Endothelial cell of umbilical vein (primary cell): ENCODE data around the gene MASP2. TPM values are rescaled to one million over a fixed set of nuclear protein-coding genes. Genes with fewer than 3 reads are reported as not detected.
"Not testable (repeated sequence)": the region's sequence is repeated elsewhere in the genome, so short reads cannot be mapped to it uniquely, and the experiment has no call there.

ENCODE experiments used
- Bru-seq: library from RNA; stranded (reverse); fragments of 400-500 nt; gene quantifications from one replicate; lab custom pipeline; 2021; lab: Mats Ljungman, UMichigan
- BruChase-seq, 2 experiments: library from RNA; stranded (reverse); fragments of 400-500 nt; gene quantifications; one replicate each; lab custom pipeline; 2021; lab: Mats Ljungman, UMichigan
- BruUV-seq: library from RNA; stranded (reverse); fragments of 400-500 nt; replicated peaks from 2 replicates; lab custom pipeline; 2021; lab: Mats Ljungman, UMichigan
- CTCF ChIA-PET: fragments of 300-600, 350-600 bp; sonication (Branson Sonifier 250); formaldehyde crosslinking; loops from one replicate; lab custom pipeline; 2021; ENCODE audit warnings: antibody characterized with exemption, inconsistent platforms; lab: Charles Lee
- POLR2A ChIA-PET: fragments of 300-600, 350-600 bp; sonication (Branson Sonifier 250); formaldehyde crosslinking; loops from one replicate; lab custom pipeline; 2021; ENCODE audit warnings: antibody characterized with exemption, inconsistent platforms; lab: Charles Lee
- DNase-seq: peaks from one replicate; pipeline ENCODE4 v3.0.0-alpha.2; 2011; ENCODE audit warnings: low read depth, low spot score
- FAIRE-seq: peaks from 2 replicates; lab custom pipeline; 2011; peaks lifted over from hg19 to GRCh38; lab: Jason Lieb, UNC
- H2AFZ ChIP-seq: 2 replicates; pipeline ENCODE4 v1.6.0; 2012; ENCODE audit warnings: low read depth, low read length, control low read depth, inconsistent platforms
- H3K27ac ChIP-seq: 2 replicates; pipeline ENCODE4 v1.5.1; 2011; ENCODE audit warnings: low read depth, mild to moderate bottlenecking, control low read depth, low read length, moderate library complexity; ENCODE audit not compliant: insufficient read depth
- H3K27me3 ChIP-seq, 2 experiments: 2 replicates each; pipeline versions ENCODE4 v1.6.0 to v1.6.1; 2011; ENCODE audit warnings: low read length in 2 of 2, mixed read lengths in 1 of 2; ENCODE audit not compliant: control insufficient read depth in 2 of 2, insufficient read depth in 2 of 2
- H3K36me3 ChIP-seq, 2 experiments: 2 replicates in 1 of 2; 3 replicates in 1 of 2; pipeline ENCODE4 v1.5.1; 2011; ENCODE audit warnings: low read length in 2 of 2, mild to moderate bottlenecking in 1 of 2, moderate library complexity in 1 of 2; ENCODE audit not compliant: control insufficient read depth in 2 of 2, insufficient read depth in 2 of 2; ENCODE audit errors: extremely low read depth in 1 of 2
- H3K4me1 ChIP-seq: 3 replicates; pipeline ENCODE4 v1.5.1; 2011; ENCODE audit warnings: mild to moderate bottlenecking, low read length; ENCODE audit not compliant: control insufficient read depth, insufficient read depth; ENCODE audit errors: extremely low read depth
- H3K4me2 ChIP-seq: 2 replicates; pipeline ENCODE4 v1.6.1; 2011; ENCODE audit warnings: low read length, control low read depth, mixed read lengths; ENCODE audit not compliant: insufficient read depth
- H3K4me3 ChIP-seq, 3 experiments: fragments of 200-600 bp in 1 of 3; sonication (generic), shearing (Covaris generic) in 1 of 3; replicated peaks in 1 of 3; 2 replicates each; pipeline ENCODE4 v1.5.1; 2011 to 2016; ENCODE audit warnings: control low read depth in 3 of 3, low read length in 3 of 3, mild to moderate bottlenecking in 2 of 3, inconsistent platforms in 1 of 3, low read depth in 1 of 3, moderate library complexity in 1 of 3; ENCODE audit not compliant: insufficient read depth in 1 of 3
- H3K79me2 ChIP-seq: 2 replicates; pipeline ENCODE4 v1.6.0; 2012; ENCODE audit warnings: low read length, inconsistent platforms; ENCODE audit not compliant: control insufficient read depth, insufficient read depth
- H3K9ac ChIP-seq: replicated peaks from 2 replicates; pipeline ENCODE3; 2011; ENCODE audit warnings: low read length, control low read depth; ENCODE audit not compliant: insufficient read depth; ENCODE audit errors: extremely low read depth
- H3K9me1 ChIP-seq: replicated peaks from 3 replicates; pipeline ENCODE4 v1.6.0; 2011; ENCODE audit warnings: mild to moderate bottlenecking, low read length; ENCODE audit not compliant: control insufficient read depth, insufficient read depth; ENCODE audit errors: extremely low read depth
- H3K9me3 ChIP-seq: replicated peaks from 2 replicates; pipeline ENCODE4 v1.5.1; 2012; ENCODE audit warnings: low read length, inconsistent platforms; ENCODE audit not compliant: control insufficient read depth, insufficient read depth
- H4K20me1 ChIP-seq: replicated peaks from 2 replicates; pipeline ENCODE3; 2011; ENCODE audit warnings: mild to moderate bottlenecking, low read length; ENCODE audit not compliant: control insufficient read depth, insufficient read depth; ENCODE audit errors: extremely low read depth
- EZH2 ChIP-seq: IDR thresholded peaks from 2 replicates; pipeline ENCODE4 v1.6.1; 2012; ENCODE audit warnings: borderline replicate concordance, low read depth, mild to moderate bottlenecking, moderate library complexity, low read length, inconsistent platforms; ENCODE audit not compliant: severe bottlenecking
- FOS ChIP-seq: IDR thresholded peaks from 2 replicates; pipeline ENCODE4 v1.6.1; 2011; ENCODE audit warnings: mild to moderate bottlenecking, low read length, moderate library complexity, borderline replicate concordance; ENCODE audit not compliant: insufficient read depth
- POLR2AphosphoS5 ChIP-seq: IDR thresholded peaks from 2 replicates; pipeline ENCODE4 v1.6.1; 2012; ENCODE audit warnings: low read depth, mild to moderate bottlenecking, control low read depth, low read length, moderate library complexity; ENCODE audit not compliant: insufficient read depth
- dilution Hi-C: fragments of 300-500 bp; cut with MboI; formaldehyde crosslinking; loops from one replicate; pipeline ENCODE4 v1.15.0; 2019; ENCODE audit warnings: low sequenced_read_pairs; ENCODE audit not compliant: extremely low pct_ligation_motif_present
- intact Hi-C: fragments of 100-400 bp; cut with micrococcal nuclease; formaldehyde crosslinking; loops from one replicate; pipeline ENCODE4 v1.10.0; 2022
- long read RNA-seq: library from polyadenylated mRNA; stranded (forward); transcript quantifications from one replicate; pipeline ENCODE4 v2.0.0, GENCODE V29; 2021
- polyA minus RNA-seq, 3 experiments: library from RNA; depleted of rRNA, polyadenylated mRNA; stranded (reverse); fragments of >200 nt; gene quantifications; 1 replicate in 1 of 3; 2 replicates in 2 of 3; pipeline ENCODE4 v1.2.3, GENCODE V29; 2011
- polyA plus RNA-seq, 4 experiments: library from polyadenylated mRNA; depleted of rRNA in 3 of 4; stranded (reverse) in 3 of 4; unstranded in 1 of 4; fragments of >200 nt; gene quantifications; 2 replicates each; pipeline versions ENCODE4 v1.2.1 to v1.2.3, GENCODE V29; 2011 to 2012; ENCODE audit warnings: missing spikeins in 1 of 4
- total RNA-seq: library from RNA; stranded (reverse); gene quantifications from 2 replicates; pipeline ENCODE4 v1.2.3, GENCODE V29; 2021
- TF ChIP-seq, protein P1 (sequence below), 2 donors: IDR thresholded peaks; 1 replicate in 1 of 2; 2 replicates in 1 of 2; pipeline ENCODE4 v1.5.1; 2011; ENCODE audit warnings: low read length in 2 of 2, mild to moderate bottlenecking in 2 of 2, moderate library complexity in 2 of 2, control low read depth in 1 of 2, inconsistent platforms in 1 of 2, low read depth in 1 of 2; ENCODE audit not compliant: insufficient read depth in 1 of 2; ENCODE audit errors: extremely low read depth in 1 of 2

MASP2 gene
- total RNA-seq (0.53 and 0.92 TPM in 2 replicates), polyA plus RNA-seq (not detected in 2 replicates), polyA minus RNA-seq (not detected in 2 replicates), Bru-seq, nascent RNA (percentile 11 among the genes with signal in this experiment), BruChase-seq, experiment 1, labeled RNA remaining after a 6-hour chase (percentile 18 among the genes with signal in this experiment), BruChase-seq, experiment 2, labeled RNA remaining after a 2-hour chase (percentile 13 among the genes with signal in this experiment)
- 0.03 TPM in 1 of 2 replicates, not detected in the other for polyA plus RNA-seq (2011; cell fraction: cytosol; rRNA removed)
- polyA plus RNA-seq (2011; cell fraction: nucleus; rRNA removed) = 0.10 and 0.18 TPM in 2 replicates
- polyA plus RNA-seq (2012) = 1.3 and 1.4 TPM in 2 replicates
- not detected for polyA minus RNA-seq (2011; cell fraction: cytosol; rRNA and poly(A)+ RNA removed)
- 0.19 TPM in 2 replicates for polyA minus RNA-seq (2011; cell fraction: nucleus; rRNA and poly(A)+ RNA removed)
- long read RNA-seq = 0 reads

- H3K79me2 ChIP-seq = no peaks in the 10 kb centered on the region
- no peaks in the 10 kb centered on the region for H3K36me3 ChIP-seq
- no peak for DNase-seq
- BruUV-seq = no TSS peak
- TF ChIP-seq POLR2AphosphoS5 (no peak), FOS (no peak), EZH2 (no peak)
- TF ChIP-seq, protein P1, sequence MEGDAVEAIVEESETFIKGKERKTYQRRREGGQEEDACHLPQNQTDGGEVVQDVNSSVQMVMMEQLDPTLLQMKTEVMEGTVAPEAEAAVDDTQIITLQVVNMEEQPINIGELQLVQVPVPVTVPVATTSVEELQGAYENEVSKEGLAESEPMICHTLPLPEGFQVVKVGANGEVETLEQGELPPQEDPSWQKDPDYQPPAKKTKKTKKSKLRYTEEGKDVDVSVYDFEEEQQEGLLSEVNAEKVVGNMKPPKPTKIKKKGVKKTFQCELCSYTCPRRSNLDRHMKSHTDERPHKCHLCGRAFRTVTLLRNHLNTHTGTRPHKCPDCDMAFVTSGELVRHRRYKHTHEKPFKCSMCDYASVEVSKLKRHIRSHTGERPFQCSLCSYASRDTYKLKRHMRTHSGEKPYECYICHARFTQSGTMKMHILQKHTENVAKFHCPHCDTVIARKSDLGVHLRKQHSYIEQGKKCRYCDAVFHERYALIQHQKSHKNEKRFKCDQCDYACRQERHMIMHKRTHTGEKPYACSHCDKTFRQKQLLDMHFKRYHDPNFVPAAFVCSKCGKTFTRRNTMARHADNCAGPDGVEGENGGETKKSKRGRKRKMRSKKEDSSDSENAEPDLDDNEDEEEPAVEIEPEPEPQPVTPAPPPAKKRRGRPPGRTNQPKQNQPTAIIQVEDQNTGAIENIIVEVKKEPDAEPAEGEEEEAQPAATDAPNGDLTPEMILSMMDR (IDR thresholded peaks at IDR 0.05; ENCODE audit: extremely low read depth in 1 of 2, insufficient read depth in 1 of 2, low read depth in 1 of 2, low read length in 2 of 2) = no peak
- no peak within 1 kb of the TSS for H3K9ac ChIP-seq
- H3K27me3 ChIP-seq = no peaks in the 10 kb centered on the region
- dilution Hi-C loops (no loop called here), intact Hi-C loops (no loop called here)
- H3K27ac ChIP-seq = no peak within 1 kb of the TSS
- H3K4me3 ChIP-seq = no peak within 1 kb of the TSS
- H3K4me1 ChIP-seq = no peaks in the 10 kb centered on the region
- no peak for FAIRE-seq
- H4K20me1 ChIP-seq = no peaks in the 10 kb centered on the region
- H2AFZ ChIP-seq = no peak within 1 kb of the TSS
- POLR2A ChIA-PET = no interaction called here
- no peaks in the 10 kb centered on the region for H3K9me3 ChIP-seq
- no peaks in the 10 kb centered on the region for H3K9me1 ChIP-seq
- CTCF ChIA-PET = interaction anchor here (8.5 kb wide), 1 partner anchor 10 kb away, joined by 77 read pairs; no protein-coding TSS in a partner anchor
- H3K4me2 ChIP-seq = no peak within 1 kb of the TSS
These were observed at the start of gene MASP2 for GRCh38 chr1:11046625-11047365. Gene MASP2, minus strand, starts transcription at chr1:11047239. Its CDS starts 32 bp downstream, at chr1:11047207.

GRCh38 chr1:11083784-11084183 lies 36.7 kb upstream of the MASP2 start:
- BruUV-seq, DNase-seq, intact Hi-C loops, H3K4me2 ChIP-seq, H3K9me1 ChIP-seq, H3K9ac ChIP-seq, H3K4me3 ChIP-seq, H3K27ac ChIP-seq, H3K9me3 ChIP-seq, POLR2A ChIA-PET, CTCF ChIA-PET, FAIRE-seq, H2AFZ ChIP-seq, H3K27me3 ChIP-seq, H3K79me2 ChIP-seq, H4K20me1 ChIP-seq, H3K4me1 ChIP-seq, dilution Hi-C loops: not testable (repeated sequence)
- H3K36me3 ChIP-seq = peaks cover 29 to 32% of the 10 kb centered on the region in 2 experiments
